GM12878 (cell line): Measurements from ENCODE around the gene TNNC2. TPM values are rescaled to one million over a fixed set of nuclear protein-coding genes. Genes with fewer than 3 reads are reported as not detected.

Experiments
- ATAC-seq: fragments of 200-7000 bp; cut with Tn5 transposase; 3 replicates; pipeline ENCODE4 v1.9.1; 2020; ENCODE audit warnings: mild to moderate bottlenecking, moderate library complexity
- BruUV-seq: library from RNA; stranded (reverse); fragments of 400-500 nt; replicated peaks from 2 replicates; lab custom pipeline; 2021; lab: Mats Ljungman, UMichigan
- CTCF ChIA-PET: fragments of 300-600 bp; sonication (Branson Sonifier 250); formaldehyde crosslinking; extraction: SDS; loops from one replicate; lab custom pipeline; 2021; ENCODE audit warnings: inconsistent platforms; lab: Yijun Ruan, JAX
- POLR2A ChIA-PET: fragments of 350-600 bp; formaldehyde crosslinking; extraction: SDS; loops from one replicate; lab custom pipeline; 2021; ENCODE audit warnings: inconsistent platforms; lab: Charles Lee
- RAD21 ChIA-PET: fragments of 300-600 bp; sonication (Branson Sonifier 250); formaldehyde crosslinking; loops from one replicate; lab custom pipeline; 2023; ENCODE audit warnings: antibody characterized with exemption; ENCODE audit not compliant: unreplicated experiment; lab: Charles Lee
- SMC1A ChIA-PET: fragments of 300-600 bp; sonication (Branson Sonifier 250); formaldehyde crosslinking; loops from one replicate; lab custom pipeline; 2023; ENCODE audit not compliant: unreplicated experiment, uncharacterized antibody; lab: Charles Lee
- DNase-seq: peaks from one replicate; pipeline ENCODE4 v3.0.0-alpha.2; 2011; ENCODE audit warnings: low read depth, low spot score
- FAIRE-seq: peaks from 3 replicates; lab custom pipeline; 2011; peaks lifted over from hg19 to GRCh38; lab: Jason Lieb, UNC
- H2AFZ ChIP-seq: 2 replicates; pipeline ENCODE4 v1.6.0; 2011; ENCODE audit warnings: low read depth, low read length, control low read depth; ENCODE audit not compliant: control insufficient read depth
- H3K27ac ChIP-seq: 2 replicates; pipeline ENCODE4 v1.5.1; 2011; ENCODE audit warnings: control low read depth; ENCODE audit not compliant: control insufficient read depth, insufficient read depth
- H3K27me3 ChIP-seq, 2 experiments: replicated peaks in 1 of 2; 2 replicates each; pipeline versions ENCODE4 v1.6.0 to v1.6.1; 2011; ENCODE audit warnings: low read length in 1 of 2; ENCODE audit not compliant: control insufficient read depth in 2 of 2, insufficient read depth in 2 of 2
- H3K36me3 ChIP-seq, 2 experiments: 2 replicates each; pipeline ENCODE4 v1.5.1; 2011; ENCODE audit warnings: low read length in 1 of 2; ENCODE audit not compliant: control insufficient read depth in 2 of 2, insufficient read depth in 2 of 2
- H3K4me1 ChIP-seq: 2 replicates; pipeline ENCODE4 v1.6.1; 2011; ENCODE audit warnings: mild to moderate bottlenecking, low read length, moderate library complexity, mixed read lengths; ENCODE audit not compliant: control insufficient read depth, insufficient read depth
- H3K4me2 ChIP-seq: 2 replicates; pipeline ENCODE4 v1.6.0; 2011; ENCODE audit warnings: control low read depth; ENCODE audit not compliant: control insufficient read depth, insufficient read depth
- H3K4me3 ChIP-seq: fragments of 200-600 bp; sonication (generic); 2 replicates; pipeline ENCODE4 v1.5.1; 2016
- H3K79me2 ChIP-seq: 2 replicates; pipeline ENCODE4 v1.6.0; 2011; ENCODE audit warnings: low read length; ENCODE audit not compliant: control insufficient read depth, insufficient read depth
- H3K9ac ChIP-seq: 2 replicates; pipeline ENCODE4 v1.8.0; 2011; ENCODE audit warnings: low read length, control low read depth, mixed read lengths; ENCODE audit not compliant: control insufficient read depth, insufficient read depth
- H3K9me3 ChIP-seq: replicated peaks from 3 replicates; pipeline ENCODE4 v1.5.1; 2011; ENCODE audit warnings: mild to moderate bottlenecking, low read length; ENCODE audit not compliant: control insufficient read depth, insufficient read depth
- H4K20me1 ChIP-seq: 2 replicates; pipeline ENCODE4 v1.6.0; 2011; ENCODE audit not compliant: control insufficient read depth, insufficient read depth
- ASH2L ChIP-seq: fragments of 300-600, 200-600 bp; sonication (generic); IDR thresholded peaks from 2 replicates; pipeline ENCODE4 v1.6.1; 2017; ENCODE audit warnings: low read depth, mild to moderate bottlenecking, borderline replicate concordance
- BCL11A ChIP-seq: IDR thresholded peaks from 2 replicates; pipeline ENCODE4 v1.6.1; 2011; ENCODE audit warnings: low read depth, low read length
- CBX3 ChIP-seq: fragments of 200-600 bp; sonication (generic); IDR thresholded peaks from 2 replicates; pipeline ENCODE4 v1.6.1; 2016; ENCODE audit warnings: low read depth, borderline replicate concordance
- CTCF ChIP-seq, 3 experiments: IDR thresholded peaks in 2 of 3; conservative IDR thresholded peaks in 1 of 3; 2 replicates each; pipeline ENCODE4 v1.5.1; 2011; ENCODE audit warnings: low read depth in 3 of 3, low read length in 3 of 3, mild to moderate bottlenecking in 3 of 3, control low read depth in 2 of 3, moderate library complexity in 2 of 3, inconsistent platforms in 1 of 3, mixed read lengths in 1 of 3; ENCODE audit not compliant: control insufficient read depth in 2 of 3, insufficient read depth in 1 of 3; ENCODE audit errors: extremely low read depth in 1 of 3
- IRF4 ChIP-seq: IDR thresholded peaks from 2 replicates; pipeline ENCODE4 v1.6.1; 2011; ENCODE audit warnings: low read depth, low read length
- MEF2B ChIP-seq: fragments of 450-650 bp; IDR thresholded peaks from 2 replicates; pipeline ENCODE4 v1.6.1; 2018; ENCODE audit warnings: mild to moderate bottlenecking, moderate library complexity; ENCODE audit not compliant: partially characterized antibody, poor library complexity, severe bottlenecking
- PAX5 ChIP-seq: IDR thresholded peaks from 2 replicates; pipeline ENCODE4 v1.6.1; 2011; ENCODE audit warnings: low read depth, low read length, borderline replicate concordance
- RAD51 ChIP-seq: fragments of 450-650 bp; IDR thresholded peaks from 2 replicates; pipeline ENCODE4 v1.6.1; 2016; ENCODE audit warnings: moderate library complexity, mild to moderate bottlenecking, inconsistent platforms
- RELA ChIP-seq: fragments of 450-650 bp; IDR thresholded peaks from 2 replicates; pipeline ENCODE4 v1.8.0; 2014; ENCODE audit warnings: borderline replicate concordance; ENCODE audit not compliant: partially characterized antibody
- REST ChIP-seq: IDR thresholded peaks from 2 replicates; pipeline ENCODE4 v1.6.1; 2012; ENCODE audit warnings: mild to moderate bottlenecking, low read depth, low read length
- YY1 ChIP-seq: IDR thresholded peaks from 2 replicates; pipeline ENCODE4 v1.6.1; 2011; ENCODE audit warnings: low read depth, mild to moderate bottlenecking, low read length
- WGBS: methylation state at CpG from one replicate; pipeline ENCODE4 v1.1.6; 2016; ENCODE audit warnings: low lambda C conversion rate; ENCODE audit not compliant: insufficient replicate concordance, insufficient coverage; ENCODE audit errors: missing lambda C conversion rate; 5-methylcytosine and 5-hydroxymethylcytosine counted together
- in situ Hi-C: fragments of 300-500 bp; cut with MboI; formaldehyde crosslinking; loops from 9 replicates; pipeline ENCODE4 v1.14.3; 2018; ENCODE audit warnings: mixed read lengths
- intact Hi-C: fragments of 100-400 bp; cut with micrococcal nuclease; formaldehyde crosslinking; loops from one replicate; pipeline ENCODE4 v1.14.2; 2022; ENCODE audit not compliant: unreplicated experiment
- polyA plus RNA-seq, 11 experiments: library from polyadenylated mRNA; depleted of rRNA in 4 of 11; unstranded in 6 of 11; stranded (reverse) in 5 of 11; fragments of >200 nt; fragmentation: Nextera tagmentation in 4 of 11; fragmentation: Illumina TruSeq in 1 of 11; extraction: Ambion mirVana in 4 of 11; extraction: Trizol in 1 of 11; gene quantifications; 1 replicate in 1 of 11; 2 replicates in 10 of 11; pipeline versions ENCODE4 v1.2.1 to v1.2.3, GENCODE V29; 2011 to 2016; ENCODE audit warnings: inconsistent platforms in 2 of 11, missing spikeins in 2 of 11, low read depth in 1 of 11
- total RNA-seq, 4 experiments: library from RNA; depleted of rRNA in 3 of 4; stranded (reverse); fragments of >200 nt in 3 of 4; fragmentation: Illumina TruSeq in 1 of 4; extraction: Trizol in 1 of 4; gene quantifications; 2 replicates each; pipeline versions ENCODE4 v1.2.1 to v1.2.3, GENCODE V29; 2013 to 2021

Gene TNNC2
- total and polyA plus RNA-seq, 10 of the 15 experiments (the other 5 are each of a cell fraction or from before 2014, with no cell fraction given): 0.37 TPM; not detected in 9

GRCh38 chr20:45860560-45861220 lies 33.6 kb upstream of the TNNC2 start:
- no peak for DNase-seq
- no peak overlapping the region for H3K4me3 ChIP-seq
- ChIA-PET POLR2A (interaction anchor here (1.5 kb wide), 2 partner anchors 30 to 74 kb away, joined by 3 to 4 read pairs; partner anchors contain the start of gene PCIF1), SMC1A (no interaction called here), CTCF (interaction anchor here (1.4 kb wide), 1 partner anchor 109 kb away, joined by 3 read pairs; no protein-coding TSS in a partner anchor), RAD21 (no interaction called here)
- H3K79me2 ChIP-seq: peaks cover 15% of the 10 kb centered on the region
- BruUV-seq: no TSS peak
- in situ Hi-C loops: no loop called here
- intact Hi-C loops: no loop called here
- H3K27me3 ChIP-seq: no peaks in the 10 kb centered on the region
- H3K27ac ChIP-seq: no peak overlapping the region
- H3K9me3 ChIP-seq: no peaks in the 10 kb centered on the region
- WGBS: 85% methylated on average over 7 of the region's 7 CpGs
- H3K4me1 ChIP-seq: peaks cover 8% of the 10 kb centered on the region
- no peak overlapping the region for H3K9ac ChIP-seq
- H4K20me1 ChIP-seq: no peaks in the 10 kb centered on the region
- no peak overlapping the region for H3K4me2 ChIP-seq
- no peak for FAIRE-seq
- ATAC-seq: no peak
- no peaks in the 10 kb centered on the region for H3K36me3 ChIP-seq
- no peak overlapping the region for H2AFZ ChIP-seq
- TF ChIP-seq MEF2B (no peak), YY1 (no peak)

GRCh38 chr20:45859916-45860315 lies 32.8 kb upstream of the TNNC2 start:
- H3K4me3 ChIP-seq: no peak overlapping the region
- CTCF ChIA-PET: interaction anchor here (1.4 kb wide), 1 partner anchor 110 kb away, joined by 3 read pairs; no protein-coding TSS in a partner anchor
- no TSS peak for BruUV-seq
- SMC1A ChIA-PET: interaction anchor here (0.5 kb wide), 1 partner anchor 60 kb away, joined by 3 read pairs; no protein-coding TSS in a partner anchor
- H3K27ac ChIP-seq: no peak overlapping the region
- in situ Hi-C loops: no loop called here
- no peaks in the 10 kb centered on the region for H3K9me3 ChIP-seq
- H3K36me3 ChIP-seq: no peaks in the 10 kb centered on the region
- DNase-seq: no peak
- H2AFZ ChIP-seq: no peak overlapping the region
- intact Hi-C loops: loop anchor here (5.0 kb wide), 1 partner anchor 48 kb away; the partner anchor contains the start of gene UBE2C
- H3K79me2 ChIP-seq: peaks cover 19% of the 10 kb centered on the region
- no peak for FAIRE-seq
- no peaks in the 10 kb centered on the region for H3K27me3 ChIP-seq
- ATAC-seq: no peak
- H4K20me1 ChIP-seq: no peaks in the 10 kb centered on the region
- peaks cover 8% of the 10 kb centered on the region for H3K4me1 ChIP-seq
- POLR2A ChIA-PET: interaction anchor here (1.5 kb wide), 2 partner anchors 30 to 74 kb away, joined by 3 to 4 read pairs; partner anchors contain the start of gene PCIF1
- RAD21 ChIA-PET: no interaction called here
- H3K9ac ChIP-seq: no peak overlapping the region
- WGBS: 99% methylated on average over 5 of the region's 5 CpGs
- no peak overlapping the region for H3K4me2 ChIP-seq
- TF ChIP-seq BCL11A: no peak
- no peak for TF ChIP-seq PAX5
- no peak for TF ChIP-seq RAD51
- no peak for TF ChIP-seq RELA
- TF ChIP-seq CTCF (IDR thresholded peaks at IDR 0.05 in 2 of 3, conservative IDR thresholded peaks at IDR 0.05 in 1 of 3; ENCODE audit: control insufficient read depth in 2 of 3, extremely low read depth in 1 of 3, insufficient read depth in 1 of 3, low read depth in 3 of 3, low read length in 3 of 3): no peak
- TF ChIP-seq ASH2L: no peak
- no peak for TF ChIP-seq REST
- TF ChIP-seq CBX3: no peak
- TF ChIP-seq IRF4: no peak
